ENCODE results near the gene API5.
A peak's percentile ranks its signal among the peaks of the same experiment; 100 is the strongest.

API5 gene

GRCh38 chr11:43358279-43358800, 46.5 kb downstream of the API5 start:
- TF ChIP-seq TCF12 (IDR thresholded peaks at IDR 0.05; ENCODE audit: low read depth) = no peak
- no peak for TF ChIP-seq FOXM1 (IDR thresholded peaks at IDR 0.05; ENCODE audit: borderline replicate concordance, low read depth)
- TF ChIP-seq CEBPB (IDR thresholded peaks at IDR 0.05) = no peak
- no peak for TF ChIP-seq EP300 (IDR thresholded peaks at IDR 0.05; ENCODE audit: borderline replicate concordance)

- TF ChIP-seq TCF12 (IDR thresholded peaks at IDR 0.05; ENCODE audit: low read depth) (no peak), ZBTB7A (IDR thresholded peaks at IDR 0.05; ENCODE audit: low read depth) (peak; percentile 72; the same call in 1 of the 2 replicates), YY1 (IDR thresholded peaks at IDR 0.05; ENCODE audit: low read depth) (peak; percentile 99), FOXM1 (IDR thresholded peaks at IDR 0.05; ENCODE audit: borderline replicate concordance, low read depth) (no peak), NFIC (IDR thresholded peaks at IDR 0.05) (no peak), MAX (IDR thresholded peaks at IDR 0.05) (no peak), CREB1 (IDR thresholded peaks at IDR 0.05; ENCODE audit: low read depth) (no peak), USF1 (IDR thresholded peaks at IDR 0.05) (no peak), EP300 (IDR thresholded peaks at IDR 0.05; ENCODE audit: borderline replicate concordance) (no peak; the same call in 1 of the 2 replicates), REST (IDR thresholded peaks at IDR 0.05; ENCODE audit: low read depth) (no peak; the same call in 1 of the 2 replicates), TAF1 (IDR thresholded peaks at IDR 0.05; ENCODE audit: low read depth) (peak; percentile 99), RAD21 (IDR thresholded peaks at IDR 0.05; ENCODE audit: low read depth) (no peak), EGR1 (IDR thresholded peaks at IDR 0.05) (peak; percentile 75), CEBPB (IDR thresholded peaks at IDR 0.05) (no peak), TEAD4 (IDR thresholded peaks at IDR 0.05) (no peak)
Observed at GRCh38 chr11:43358801-43359421, 47.1 kb downstream of the API5 start, which contains the start of gene TTC17. TSS of gene TTC17 (plus strand) at chr11:43358920. CDS start at chr11:43358955, 35 bp downstream.

- TF ChIP-seq NFIC (IDR thresholded peaks at IDR 0.05) = no peak
- no peak for TF ChIP-seq CEBPB (IDR thresholded peaks at IDR 0.05)
- TF ChIP-seq TAF1 (IDR thresholded peaks at IDR 0.05; ENCODE audit: low read depth) = no peak
- TF ChIP-seq MAX (IDR thresholded peaks at IDR 0.05) = no peak; the same call in 1 of the 2 replicates
- TF ChIP-seq ZBTB7A (IDR thresholded peaks at IDR 0.05; ENCODE audit: low read depth) = no peak
- no peak for TF ChIP-seq YY1 (IDR thresholded peaks at IDR 0.05; ENCODE audit: low read depth)
- no peak for TF ChIP-seq REST (IDR thresholded peaks at IDR 0.05; ENCODE audit: low read depth)
- TF ChIP-seq RAD21 (IDR thresholded peaks at IDR 0.05; ENCODE audit: low read depth) = no peak
- no peak for TF ChIP-seq EGR1 (IDR thresholded peaks at IDR 0.05)
- no peak for TF ChIP-seq TEAD4 (IDR thresholded peaks at IDR 0.05)
- TF ChIP-seq TCF12 (IDR thresholded peaks at IDR 0.05; ENCODE audit: low read depth) = no peak
- TF ChIP-seq EP300 (IDR thresholded peaks at IDR 0.05; ENCODE audit: borderline replicate concordance) = no peak
- TF ChIP-seq CREB1 (IDR thresholded peaks at IDR 0.05; ENCODE audit: low read depth) = no peak
- no peak for TF ChIP-seq FOXM1 (IDR thresholded peaks at IDR 0.05; ENCODE audit: borderline replicate concordance, low read depth)
- no peak for TF ChIP-seq USF1 (IDR thresholded peaks at IDR 0.05)
Observed at GRCh38 chr11:43359422-43359818, 47.6 kb downstream of the API5 start.

GRCh38 chr11:43360361-43361032, 48.7 kb downstream of the API5 start:
- TF ChIP-seq EGR1 (IDR thresholded peaks at IDR 0.05) (no peak), YY1 (IDR thresholded peaks at IDR 0.05; ENCODE audit: low read depth) (no peak), CEBPB (IDR thresholded peaks at IDR 0.05) (no peak), CREB1 (IDR thresholded peaks at IDR 0.05; ENCODE audit: low read depth) (no peak), ZBTB7A (IDR thresholded peaks at IDR 0.05; ENCODE audit: low read depth) (no peak), NFIC (IDR thresholded peaks at IDR 0.05) (peak; percentile 42; the same call in 1 of the 2 replicates), RAD21 (IDR thresholded peaks at IDR 0.05; ENCODE audit: low read depth) (no peak)

- TF ChIP-seq MAX (IDR thresholded peaks at IDR 0.05) (no peak), EP300 (IDR thresholded peaks at IDR 0.05; ENCODE audit: borderline replicate concordance) (no peak), REST (IDR thresholded peaks at IDR 0.05; ENCODE audit: low read depth) (no peak), TCF12 (IDR thresholded peaks at IDR 0.05; ENCODE audit: low read depth) (no peak), FOXM1 (IDR thresholded peaks at IDR 0.05; ENCODE audit: borderline replicate concordance, low read depth) (no peak), YY1 (IDR thresholded peaks at IDR 0.05; ENCODE audit: low read depth) (no peak), EGR1 (IDR thresholded peaks at IDR 0.05) (no peak), TAF1 (IDR thresholded peaks at IDR 0.05; ENCODE audit: low read depth) (no peak), TEAD4 (IDR thresholded peaks at IDR 0.05) (no peak), CEBPB (IDR thresholded peaks at IDR 0.05) (no peak), NFIC (IDR thresholded peaks at IDR 0.05) (no peak), RAD21 (IDR thresholded peaks at IDR 0.05; ENCODE audit: low read depth) (no peak), USF1 (IDR thresholded peaks at IDR 0.05) (no peak), CREB1 (IDR thresholded peaks at IDR 0.05; ENCODE audit: low read depth) (no peak), ZBTB7A (IDR thresholded peaks at IDR 0.05; ENCODE audit: low read depth) (no peak)
Observed at GRCh38 chr11:43366677-43367076, 54.9 kb downstream of the API5 start.
